ENCODE results near the gene LYZL1. TPM values are rescaled to one million over a fixed set of nuclear protein-coding genes. Genes with fewer than 3 reads are reported as not detected.

Gene LYZL1
- total RNA-seq, 1 experiment from 2014 or later, result not detected

DNA sequence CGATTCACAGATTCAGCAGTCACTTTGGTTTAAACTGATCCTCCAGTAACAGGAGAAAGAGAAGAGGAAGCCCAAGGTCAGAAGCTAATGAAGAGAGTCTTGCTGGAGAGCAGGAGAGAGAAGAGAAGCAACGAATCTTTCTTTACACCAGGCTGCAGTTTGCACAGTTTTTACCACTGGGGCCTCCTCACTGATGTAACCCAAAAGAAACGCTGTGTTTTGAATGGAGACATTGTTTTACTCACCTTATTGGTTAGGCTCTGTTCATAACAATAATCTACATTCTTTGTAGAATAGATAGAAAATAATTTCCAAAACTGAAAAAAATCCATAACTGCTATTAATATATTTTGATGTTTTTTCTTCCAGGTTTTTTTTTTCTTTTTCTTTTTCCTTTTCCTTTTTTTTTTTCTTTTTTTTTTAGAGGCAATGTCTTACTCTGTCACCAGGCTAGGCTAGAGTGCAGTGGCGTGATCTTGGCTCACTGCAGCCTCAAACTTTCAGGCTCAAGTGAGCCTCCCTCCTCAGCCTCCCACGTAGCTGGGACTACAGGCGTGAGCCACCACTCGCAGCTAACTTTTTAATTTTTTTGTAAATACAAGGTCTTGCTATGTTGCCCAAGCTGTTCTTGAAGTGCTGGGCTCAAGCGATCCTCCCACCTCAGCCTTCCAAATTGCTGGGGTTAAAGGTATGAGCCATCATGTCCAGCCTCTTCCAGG lies 27.6 kb downstream of the LYZL1 start:
- no peak for TF ChIP-seq CEBPB (IDR thresholded peaks at IDR 0.05; ENCODE audit: low read depth)
- no peak for TF ChIP-seq JUND (IDR thresholded peaks at IDR 0.05)
- TF ChIP-seq RAD21 (IDR thresholded peaks at IDR 0.05; ENCODE audit: low read depth), result no peak
- TF ChIP-seq CBX3 (IDR thresholded peaks at IDR 0.05; ENCODE audit: low read depth), result no peak
- TF ChIP-seq SRF (IDR thresholded peaks at IDR 0.05; ENCODE audit: low read depth), result no peak
- no peak for TF ChIP-seq POLR2AphosphoS5 (IDR thresholded peaks at IDR 0.05; ENCODE audit: low read depth, low read length)
- TF ChIP-seq ELF1 (IDR thresholded peaks at IDR 0.05; ENCODE audit: borderline replicate concordance, low read depth), result no peak
- no peak for TF ChIP-seq EGR1 (IDR thresholded peaks at IDR 0.05; ENCODE audit: low read depth)
- no peak for TF ChIP-seq SP1 (IDR thresholded peaks at IDR 0.05; ENCODE audit: low read depth)
- TF ChIP-seq EZH2phosphoT487 (IDR thresholded peaks at IDR 0.05; ENCODE audit: borderline replicate concordance), result no peak
- TF ChIP-seq ZFX (IDR thresholded peaks at IDR 0.05), result no peak

DNA sequence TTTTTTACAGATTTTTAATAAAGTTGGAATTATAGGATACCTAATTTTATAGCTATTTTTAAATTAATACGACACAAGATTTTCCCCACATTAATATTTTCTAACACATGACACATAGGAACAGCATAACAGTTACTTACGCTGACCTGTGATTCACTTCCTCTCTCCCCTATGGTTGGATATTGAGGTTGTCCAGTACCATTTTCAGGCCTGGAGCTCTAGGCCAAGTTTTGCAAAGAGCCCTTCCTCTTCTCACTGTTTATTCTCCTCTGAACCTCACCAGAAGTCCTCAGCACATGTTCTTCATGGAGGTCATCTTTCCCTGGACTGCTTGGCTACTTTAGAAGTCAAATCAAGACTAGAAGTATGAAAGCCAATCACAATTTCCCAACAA lies 28.2 kb downstream of the LYZL1 start:
- POLR2A ChIA-PET, result no interaction called here
- H3K4me2 ChIP-seq (ENCODE audit: low read length), result no peak overlapping the region

More for the DNA sequence above, 27.6 kb downstream of the LYZL1 start:
- Histone ChIP-seq H4K20me1 (ENCODE audit: insufficient read depth) (no peaks in the 10 kb centered on the region), H3K9me3 (ENCODE audit: control insufficient read depth in 1 of 2, insufficient read depth in 1 of 2, low read depth in 1 of 2, low read length in 2 of 2) (no peaks in the 10 kb centered on the region), H3K4me3 (replicated peaks in 1 of 2; ENCODE audit: low read depth in 1 of 2, low read length in 2 of 2) (no peak overlapping the region), H3K4me2 (ENCODE audit: low read length) (no peak overlapping the region), H3K79me2 (ENCODE audit: insufficient read depth, low read length) (no peaks in the 10 kb centered on the region), H3K27me3 (ENCODE audit: insufficient read depth, low read length) (peaks cover 4% of the 10 kb centered on the region; the same call in 1 of the 2 replicates), H2AFZ (ENCODE audit: low read depth, low read length, poor library complexity, severe bottlenecking) (no peak overlapping the region), H3K9ac (ENCODE audit: low read length) (no peak overlapping the region), H3K4me1 (ENCODE audit: control insufficient read depth in 1 of 2, insufficient read depth in 2 of 2, low read length in 2 of 2) (no peaks in the 10 kb centered on the region), H3K36me3 (ENCODE audit: control insufficient read depth in 1 of 2, insufficient read depth in 2 of 2, low read length in 2 of 2) (no peaks in the 10 kb centered on the region), H3K9me2 (ENCODE audit: insufficient read depth) (no peaks in the 10 kb centered on the region), H3K27ac (ENCODE audit: low read depth, low read length) (no peak overlapping the region)
- no TSS peak for BruUV-seq (replicated peaks)
- intact Hi-C loops (cut with micrococcal nuclease), result no loop called here
- no peak for DNase-seq (ENCODE audit: low read depth, low spot score)
- ChIA-PET CTCF (no interaction called here), RAD21 (ENCODE audit: low non-redundant PET in 1 of 2, low total read pairs in 2 of 2, uncharacterized antibody in 2 of 2, unreplicated experiment in 2 of 2) (no interaction called here), POLR2A (no interaction called here)
- ATAC-seq, result no peak

More for the DNA sequence above, 28.2 kb downstream of the LYZL1 start:
- H2AFZ ChIP-seq (ENCODE audit: low read depth, low read length, poor library complexity, severe bottlenecking), result no peak overlapping the region
- H3K4me3 ChIP-seq (replicated peaks in 1 of 2; ENCODE audit: low read depth in 1 of 2, low read length in 2 of 2), result no peak overlapping the region
- no peaks in the 10 kb centered on the region for H3K36me3 ChIP-seq (ENCODE audit: control insufficient read depth in 1 of 2, insufficient read depth in 2 of 2, low read length in 2 of 2)
- TF ChIP-seq ELF1 (IDR thresholded peaks at IDR 0.05; ENCODE audit: borderline replicate concordance, low read depth) (no peak), EGR1 (IDR thresholded peaks at IDR 0.05; ENCODE audit: low read depth) (no peak), ZFX (IDR thresholded peaks at IDR 0.05) (no peak), EZH2 (IDR thresholded peaks at IDR 0.05) (no peak)
- ChIA-PET CTCF (no interaction called here), RAD21 (ENCODE audit: low non-redundant PET in 1 of 2, low total read pairs in 2 of 2, uncharacterized antibody in 2 of 2, unreplicated experiment in 2 of 2) (no interaction called here)
- intact Hi-C loops (cut with micrococcal nuclease), result no loop called here
- H3K9me2 ChIP-seq (ENCODE audit: insufficient read depth), result no peaks in the 10 kb centered on the region
- no peak for ATAC-seq
- H4K20me1 ChIP-seq (ENCODE audit: insufficient read depth), result no peaks in the 10 kb centered on the region
- H3K4me1 ChIP-seq (ENCODE audit: control insufficient read depth in 1 of 2, insufficient read depth in 2 of 2, low read length in 2 of 2), result no peaks in the 10 kb centered on the region
- H3K9ac ChIP-seq (ENCODE audit: low read length), result no peak overlapping the region
- DNase-seq (ENCODE audit: low read depth, low spot score), result no peak
- no TSS peak for BruUV-seq (replicated peaks)
- no peaks in the 10 kb centered on the region for H3K9me3 ChIP-seq (ENCODE audit: control insufficient read depth in 1 of 2, insufficient read depth in 1 of 2, low read depth in 1 of 2, low read length in 2 of 2)
- peaks cover 4% of the 10 kb centered on the region; the same call in 1 of the 2 replicates for H3K27me3 ChIP-seq (ENCODE audit: insufficient read depth, low read length)
- H3K79me2 ChIP-seq (ENCODE audit: insufficient read depth, low read length), result no peaks in the 10 kb centered on the region
- no peak overlapping the region for H3K27ac ChIP-seq (ENCODE audit: low read depth, low read length)
